CD4-positive, alpha-beta memory T cell (primary cell): ENCODE measurements around the gene ASIC3. TPM values are rescaled to one million over a fixed set of nuclear protein-coding genes. Genes with fewer than 3 reads are reported as not detected.

Experiments
- CTCF ChIA-PET: fragments of 350-600 bp; sonication (Branson Sonifier 250); formaldehyde crosslinking; loops from one replicate; lab custom pipeline; 2021; ENCODE audit warnings: inconsistent platforms; ENCODE audit not compliant: partially characterized antibody; lab: Charles Lee
- POLR2A ChIA-PET: fragments of 350-600 bp; sonication (Branson Sonifier 250); formaldehyde crosslinking; loops from one replicate; lab custom pipeline; 2021; ENCODE audit not compliant: partially characterized antibody; lab: Charles Lee
- DNase-seq, 5 donors: peaks; one replicate each; pipeline versions ENCODE4 v3.0.0 to v3.0.0-alpha.2; 2020 to 2022; ENCODE audit warnings: mixed read lengths in 1 of 5
- H3K27ac ChIP-seq: one replicate; pipeline ENCODE4 v1.7.0; 2013; ENCODE audit warnings: low read depth, low read length
- H3K27me3 ChIP-seq: 2 replicates; pipeline ENCODE4 v1.7.0; 2013; ENCODE audit warnings: mild to moderate bottlenecking, low read length, moderate library complexity; ENCODE audit not compliant: insufficient read depth
- H3K36me3 ChIP-seq: 2 replicates; pipeline ENCODE4 v1.7.0; 2013; ENCODE audit warnings: mild to moderate bottlenecking, low read length, moderate library complexity; ENCODE audit not compliant: insufficient read depth
- H3K4me1 ChIP-seq: 2 replicates; pipeline ENCODE4 v1.7.0; 2013; ENCODE audit warnings: mild to moderate bottlenecking, low read length, moderate library complexity; ENCODE audit not compliant: insufficient read depth
- H3K4me3 ChIP-seq, 2 donors: one replicate each; pipeline ENCODE4 v1.7.0; 2013; ENCODE audit warnings: low read length in 2 of 2, mild to moderate bottlenecking in 1 of 2
- H3K9me3 ChIP-seq, 2 donors: one replicate each; pipeline ENCODE4 v1.7.0; 2013; ENCODE audit warnings: low read length in 2 of 2, control low read depth in 1 of 2; ENCODE audit not compliant: control insufficient read depth in 1 of 2
- H3K27ac Mint-ChIP-seq, 7 donors: one replicate each; pipeline ENCODE4 v1.8.0; 2020 to 2021; ENCODE audit warnings: mixed read lengths in 7 of 7, mild to moderate bottlenecking in 6 of 7, inconsistent platforms in 3 of 7, moderate library complexity in 3 of 7
- H3K27me3 Mint-ChIP-seq, 2 donors: one replicate each; pipeline ENCODE4 v1.8.0; 2020 to 2021; ENCODE audit warnings: mixed read lengths in 2 of 2
- H3K36me3 Mint-ChIP-seq, 2 donors: one replicate each; pipeline ENCODE4 v1.8.0; 2020 to 2021; ENCODE audit warnings: mixed read lengths in 2 of 2, inconsistent platforms in 1 of 2, mild to moderate bottlenecking in 1 of 2
- H3K4me1 Mint-ChIP-seq, 4 donors: one replicate each; pipeline ENCODE4 v1.8.0; 2020 to 2021; ENCODE audit warnings: mixed read lengths in 4 of 4, mild to moderate bottlenecking in 1 of 4
- H3K4me3 Mint-ChIP-seq, 8 donors: one replicate each; pipeline ENCODE4 v1.8.0; 2020 to 2021; ENCODE audit warnings: mixed read lengths in 8 of 8, mild to moderate bottlenecking in 7 of 8, moderate library complexity in 6 of 8, inconsistent platforms in 3 of 8
- H3K9me3 Mint-ChIP-seq, 8 donors: one replicate each; pipeline ENCODE4 v1.8.0; 2020 to 2021; ENCODE audit warnings: mixed read lengths in 8 of 8, mild to moderate bottlenecking in 5 of 8, inconsistent platforms in 3 of 8, moderate library complexity in 1 of 8
- intact Hi-C: fragments of 100-400 bp; cut with micrococcal nuclease; formaldehyde crosslinking; loops from one replicate; pipeline ENCODE4 v1.15.1; 2023
- polyA plus RNA-seq, 2 donors: library from polyadenylated mRNA; unstranded; fragments of 300-500 nt; fragmentation: Illumina TruSeq; gene quantifications; one replicate each; pipeline ENCODE4 v1.2.3, GENCODE V29; 2021
- total RNA-seq, 2 experiments: library from RNA; stranded (reverse); gene quantifications; one replicate each; pipeline ENCODE4 v1.2.3, GENCODE V29; 2021

The ASIC3 gene
- total and polyA plus RNA-seq, 4 experiments from 2014 or later, result 10.6 to 11.6 TPM; not detected in 2

GRCh38 chr7:151073990-151074389 is 25.7 kb downstream of the ASIC3 start:
- Mint-ChIP-seq H3K4me1 (peaks cover 1 to 10% (median 6%) of the 10 kb centered on the region in 4 donors), H3K27me3 (no peaks in the 10 kb centered on the region), H3K9me3 (no peaks in the 10 kb centered on the region), H3K27ac (peak overlapping the region in 1 of 7 donors; percentile 30), H3K36me3 (peaks cover 5 to 34% of the 10 kb centered on the region in 2 donors), H3K4me3 (no peak overlapping the region)
- no peaks in the 10 kb centered on the region for H3K27me3 ChIP-seq
- POLR2A ChIA-PET, result no interaction called here
- H3K4me3 ChIP-seq, result no peak overlapping the region
- peaks cover 15% of the 10 kb centered on the region for H3K36me3 ChIP-seq
- intact Hi-C loops, result no loop called here
- CTCF ChIA-PET, result interaction anchor here (1.0 to 1.1 kb wide), 2 partner anchors 46 to 196 kb away, joined by 3 read pairs; partner anchors contain the start of gene ABCB8
- no peak overlapping the region for H3K27ac ChIP-seq
- peaks cover 6% of the 10 kb centered on the region for H3K4me1 ChIP-seq
- peak in 1 of 5 donors; percentile 2 for DNase-seq
- H3K9me3 ChIP-seq, result no peaks in the 10 kb centered on the region

- H3K4me1 ChIP-seq, result peaks cover 17% of the 10 kb centered on the region
- intact Hi-C loops, result no loop called here
- no peaks in the 10 kb centered on the region for H3K27me3 ChIP-seq
- CTCF ChIA-PET, result no interaction called here
- peak overlapping the region in 1 of 7 donors; percentile 48 for H3K27ac Mint-ChIP-seq
- H3K27me3 Mint-ChIP-seq, result no peaks in the 10 kb centered on the region
- H3K4me3 Mint-ChIP-seq, result no peak overlapping the region
- H3K4me1 Mint-ChIP-seq, result peaks cover 8 to 21% (median 12%) of the 10 kb centered on the region in 4 donors
- POLR2A ChIA-PET, result interaction anchor here (1.0 to 2.9 kb wide), 3 partner anchors 10 to 64 kb away, joined by 3 to 14 read pairs (median 5); partner anchors contain the start of gene SLC4A2
- no peaks in the 10 kb centered on the region for H3K9me3 Mint-ChIP-seq
- H3K27ac ChIP-seq, result no peak overlapping the region
- peaks cover 19% of the 10 kb centered on the region for H3K36me3 ChIP-seq
- H3K4me3 ChIP-seq, result no peak overlapping the region
- H3K36me3 Mint-ChIP-seq, result peaks cover 0 to 26% of the 10 kb centered on the region in 2 donors
- no peaks in the 10 kb centered on the region for H3K9me3 ChIP-seq
- peak in 1 of 5 donors; percentile 7 for DNase-seq
Observed at GRCh38 chr7:151074817-151075661, 26.7 kb downstream of the ASIC3 start.

- Mint-ChIP-seq H3K4me3 (no peak overlapping the region), H3K9me3 (no peaks in the 10 kb centered on the region), H3K4me1 (peaks cover 8 to 22% (median 13%) of the 10 kb centered on the region in 4 donors), H3K36me3 (peaks cover 0 to 25% of the 10 kb centered on the region in 2 donors), H3K27ac (no peak overlapping the region), H3K27me3 (no peaks in the 10 kb centered on the region)
- ChIA-PET POLR2A (interaction anchor here (1.0 to 2.9 kb wide), 4 partner anchors 9 to 64 kb away, joined by 3 to 14 read pairs (median 4); partner anchors contain the start of gene SLC4A2), CTCF (no interaction called here)
- intact Hi-C loops, result no loop called here
- Histone ChIP-seq H3K27ac (no peak overlapping the region), H3K36me3 (peaks cover 19% of the 10 kb centered on the region), H3K27me3 (no peaks in the 10 kb centered on the region), H3K4me3 (no peak overlapping the region), H3K4me1 (peaks cover 18% of the 10 kb centered on the region), H3K9me3 (no peaks in the 10 kb centered on the region)
- DNase-seq, result peak in 1 of 5 donors; percentile 12
Observed at GRCh38 chr7:151075662-151075971, 27.3 kb downstream of the ASIC3 start.

- DNase-seq, result no peak
- Histone ChIP-seq H3K4me3 (no peak overlapping the region), H3K9me3 (no peaks in the 10 kb centered on the region), H3K4me1 (peaks cover 21% of the 10 kb centered on the region), H3K36me3 (peaks cover 19% of the 10 kb centered on the region), H3K27ac (no peak overlapping the region), H3K27me3 (no peaks in the 10 kb centered on the region)
- Mint-ChIP-seq H3K4me1 (peaks cover 8 to 22% (median 13%) of the 10 kb centered on the region in 4 donors), H3K9me3 (no peaks in the 10 kb centered on the region), H3K27ac (peak overlapping the region in 2 of 7 donors; percentile 42 to 73), H3K4me3 (no peak overlapping the region), H3K36me3 (peaks cover 0 to 24% of the 10 kb centered on the region in 2 donors), H3K27me3 (no peaks in the 10 kb centered on the region)
- POLR2A ChIA-PET, result interaction anchor here (1.0 to 2.9 kb wide), 7 partner anchors 9 to 65 kb away, joined by 3 to 14 read pairs (median 3); partner anchors contain the start of gene SLC4A2
- intact Hi-C loops, result no loop called here
- CTCF ChIA-PET, result no interaction called here
Observed at GRCh38 chr7:151075978-151076426, 27.7 kb downstream of the ASIC3 start.

GRCh38 chr7:151076863-151077704 is 28.8 kb downstream of the ASIC3 start:
- Mint-ChIP-seq H3K27me3 (no peaks in the 10 kb centered on the region), H3K4me3 (no peak overlapping the region), H3K27ac (peak overlapping the region in 1 of 7 donors; percentile 41), H3K9me3 (no peaks in the 10 kb centered on the region), H3K36me3 (peaks cover 0 to 19% of the 10 kb centered on the region in 2 donors), H3K4me1 (peaks cover 10 to 29% (median 14%) of the 10 kb centered on the region in 4 donors)
- ChIA-PET POLR2A (interaction anchor here (0.5 to 2.9 kb wide), 9 partner anchors 8 to 261 kb away, joined by 3 to 14 read pairs (median 3); partner anchors contain the start of gene SLC4A2), CTCF (no interaction called here)
- Histone ChIP-seq H3K36me3 (peaks cover 13% of the 10 kb centered on the region), H3K9me3 (no peaks in the 10 kb centered on the region), H3K4me3 (no peak overlapping the region), H3K27me3 (no peaks in the 10 kb centered on the region), H3K27ac (no peak overlapping the region), H3K4me1 (peaks cover 31% of the 10 kb centered on the region)
- intact Hi-C loops, result no loop called here
- DNase-seq, result peak in 1 of 5 donors; percentile 44

GRCh38 chr7:151077705-151078232 is 29.4 kb downstream of the ASIC3 start:
- DNase-seq, result peak in 1 of 5 donors; percentile 2
- intact Hi-C loops, result no loop called here
- Histone ChIP-seq H3K4me1 (peaks cover 38% of the 10 kb centered on the region), H3K36me3 (peaks cover 12% of the 10 kb centered on the region), H3K27ac (no peak overlapping the region), H3K9me3 (no peaks in the 10 kb centered on the region), H3K4me3 (no peak overlapping the region), H3K27me3 (no peaks in the 10 kb centered on the region)
- Mint-ChIP-seq H3K27ac (peak overlapping the region in 6 of 7 donors; percentile 48 to 87 (median 80)), H3K4me1 (peaks cover 13 to 36% (median 17%) of the 10 kb centered on the region in 4 donors), H3K9me3 (no peaks in the 10 kb centered on the region), H3K4me3 (peak overlapping the region in 6 of 8 donors; percentile 53 to 81 (median 63)), H3K36me3 (peaks cover 0 to 19% of the 10 kb centered on the region in 2 donors), H3K27me3 (no peaks in the 10 kb centered on the region)
- POLR2A ChIA-PET, result interaction anchor here (1.3 to 2.9 kb wide), 5 partner anchors 11 to 63 kb away, joined by 3 to 14 read pairs (median 4); partner anchors contain the start of gene SLC4A2
- CTCF ChIA-PET, result no interaction called here
